DMS153 (cell line): ENCODE results near the gene VAC14.

Experiments
- DNase-seq: peaks from one replicate; lab custom pipeline; 2025; lab: John Stamatoyannopoulos, UW

VAC14 gene

DNA sequence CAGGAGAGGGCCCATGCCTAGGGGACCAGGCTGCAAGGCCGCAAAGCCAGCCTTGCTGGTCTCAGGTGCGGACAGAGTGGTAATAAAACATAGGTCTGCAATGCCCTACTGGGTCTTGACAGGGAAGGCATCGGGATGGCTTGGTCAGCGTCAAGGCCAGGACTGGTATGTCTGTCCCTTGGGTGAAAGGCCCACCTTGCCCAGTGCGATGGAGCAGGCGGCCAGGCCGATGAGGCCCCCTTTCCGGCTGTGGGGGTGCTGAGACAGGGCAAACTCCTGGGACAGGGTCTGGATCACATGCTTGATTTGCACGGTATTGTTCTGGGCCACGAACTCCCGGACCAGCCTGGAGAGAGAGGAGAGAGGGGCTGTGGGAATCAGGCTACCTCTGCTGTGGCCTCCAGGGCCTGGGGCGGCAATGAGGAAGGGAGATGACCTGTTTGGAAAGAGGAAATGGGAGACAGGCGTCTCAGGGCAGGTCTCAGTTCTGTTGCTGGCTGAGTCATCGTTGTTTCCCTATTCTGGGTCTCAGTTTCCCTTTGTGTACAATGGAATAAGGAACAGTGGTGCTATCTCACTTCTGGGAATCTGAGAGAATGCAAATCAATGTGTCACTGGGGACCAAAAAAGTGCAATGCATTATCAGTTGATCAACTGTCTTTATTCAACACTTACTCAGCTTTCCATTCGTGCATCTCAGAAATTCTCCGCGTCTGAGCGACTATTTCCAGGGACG is 14.8 kb downstream of the VAC14 start:
- DNase-seq = no peak

DNA sequence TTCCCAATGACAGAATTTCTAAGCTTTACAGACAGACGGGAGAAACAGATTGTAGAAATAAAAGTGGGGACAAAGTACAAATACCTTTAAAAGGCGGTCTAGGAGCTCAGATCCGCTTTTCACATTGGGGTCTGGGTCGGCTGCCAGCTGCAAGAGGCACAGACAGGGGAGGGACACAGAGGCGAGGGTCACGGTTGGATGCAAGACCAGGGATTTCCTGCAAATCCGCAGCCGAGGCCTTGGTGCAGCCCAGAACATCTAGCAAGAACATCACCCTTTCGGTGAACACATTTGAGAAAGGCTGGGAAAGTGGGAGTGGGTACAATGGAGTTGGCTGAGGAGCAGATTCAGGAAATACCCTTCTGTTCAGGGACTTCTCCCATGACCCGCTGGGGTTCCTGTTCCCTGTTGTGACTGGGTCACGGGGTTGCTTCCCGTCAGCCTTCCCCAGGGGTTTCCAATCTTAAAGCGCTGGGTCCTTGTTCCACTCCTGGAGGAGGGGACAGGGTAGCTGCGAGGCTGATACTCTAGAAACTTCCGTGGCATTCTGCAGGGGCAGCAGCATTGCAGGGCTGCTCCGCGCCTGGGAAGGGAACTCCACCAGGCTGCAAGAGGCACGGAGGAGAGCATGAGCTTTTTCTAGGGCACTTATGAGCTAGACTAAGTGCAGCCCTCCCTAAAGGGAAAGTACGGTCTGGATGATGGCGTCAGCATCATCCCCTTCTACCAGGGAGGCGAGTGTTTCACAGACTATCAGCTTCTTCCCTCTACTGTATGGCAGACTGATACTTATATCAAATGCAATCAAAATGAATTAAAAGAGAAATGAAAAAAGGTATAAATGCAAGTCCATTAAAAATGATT is 16.0 kb downstream of the VAC14 start:
- no peak for DNase-seq

DNA sequence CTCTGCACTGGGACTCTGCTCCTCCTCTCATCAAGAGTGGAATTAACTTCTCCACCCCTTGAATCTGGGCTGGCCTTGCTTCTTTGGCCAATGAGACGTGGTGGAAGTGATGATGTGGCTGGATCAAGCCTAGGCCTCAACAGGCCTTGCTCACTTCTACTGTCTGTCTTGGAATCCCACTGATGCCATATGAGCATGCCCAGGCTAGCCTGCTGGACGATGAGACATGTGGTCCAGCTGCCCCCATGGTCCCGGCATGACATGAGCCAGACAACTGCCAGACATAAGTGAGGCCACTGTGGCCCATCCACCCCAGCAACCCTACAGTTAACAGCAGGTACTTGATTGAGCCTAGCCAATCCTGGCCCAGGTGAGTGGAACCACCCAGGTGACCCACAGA is 18.7 kb downstream of the VAC14 start:
- DNase-seq = no peak

DNA sequence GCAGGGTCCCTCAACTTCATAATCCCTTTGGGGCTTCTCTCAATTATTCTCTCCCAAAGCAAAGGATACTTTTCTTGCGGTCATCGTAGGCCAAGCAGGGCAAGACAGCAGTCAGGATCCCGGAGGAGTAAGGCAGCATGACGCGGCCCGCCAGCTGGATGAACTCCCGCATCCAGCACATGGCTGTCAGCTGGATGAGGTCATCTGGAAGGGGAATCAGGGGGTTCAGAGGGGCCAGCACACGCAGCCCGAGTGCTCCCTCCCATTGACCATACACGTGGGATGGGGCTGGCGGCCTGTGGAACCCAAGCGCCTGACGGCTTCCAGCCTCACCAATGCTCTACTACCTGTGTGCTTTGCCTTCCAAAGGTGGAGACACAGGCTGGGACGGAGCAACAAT is 19.2 kb downstream of the VAC14 start:
- no peak for DNase-seq

DNA sequence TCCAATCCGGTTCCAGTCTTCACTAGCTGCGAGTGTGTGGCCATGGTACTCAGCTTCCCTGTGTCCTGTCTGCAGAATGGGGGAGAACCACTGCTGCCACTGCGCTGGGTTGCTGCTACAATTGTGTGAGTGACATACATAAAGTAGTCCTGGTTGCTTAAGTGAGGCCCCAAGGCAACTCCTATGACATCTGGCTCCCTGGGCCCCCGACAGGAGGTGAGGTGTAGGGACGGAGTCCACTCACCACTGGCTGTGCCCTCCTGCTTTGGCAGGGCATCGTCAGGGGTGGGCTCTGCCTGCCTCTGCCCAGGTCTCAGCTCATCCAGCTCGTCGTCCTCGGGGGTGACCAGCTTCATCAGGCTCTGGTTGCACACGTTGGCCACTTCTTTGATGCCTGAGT is 20.4 kb downstream of the VAC14 start:
- DNase-seq = no peak

DNA sequence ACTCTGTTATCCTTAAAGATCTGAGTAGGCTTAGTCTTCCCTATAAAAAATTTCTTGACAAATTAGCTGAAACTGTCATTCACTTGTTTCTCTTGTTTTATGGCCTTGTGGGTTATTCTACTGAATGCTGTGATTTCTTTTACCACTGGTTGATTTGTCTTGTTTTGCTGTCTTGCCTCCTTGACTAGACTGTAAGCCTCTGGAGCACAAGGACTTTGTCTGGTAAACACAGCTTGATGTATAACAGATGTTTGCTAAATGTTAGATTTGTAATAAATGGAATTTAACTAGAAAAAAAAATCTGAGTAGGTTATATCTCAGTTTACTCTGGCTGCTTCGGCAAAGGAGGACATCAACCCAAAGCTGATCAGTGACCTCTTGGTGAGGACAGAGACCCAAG is 21.6 kb downstream of the VAC14 start:
- DNase-seq = no peak

DNA sequence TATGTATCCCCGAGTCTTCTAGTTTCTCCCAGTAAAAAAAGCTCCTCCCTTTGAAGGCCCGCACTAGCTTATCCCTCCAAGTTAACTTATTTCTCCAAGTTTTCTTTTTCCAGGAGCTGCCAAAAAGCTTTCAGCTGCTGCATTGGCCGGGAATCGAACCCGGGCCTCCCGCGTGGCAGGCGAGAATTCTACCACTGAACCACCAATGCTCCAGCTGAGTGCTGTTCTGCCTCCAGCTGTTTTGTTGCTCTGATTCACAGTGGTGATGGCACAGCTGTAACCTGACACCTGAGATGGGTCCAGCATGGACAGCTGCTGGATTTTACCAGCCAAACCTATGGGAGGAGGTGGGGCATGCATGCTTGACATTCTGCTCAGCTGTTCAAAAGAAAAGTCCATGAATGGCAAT is 22.1 kb downstream of the VAC14 start:
- no peak for DNase-seq

DNA sequence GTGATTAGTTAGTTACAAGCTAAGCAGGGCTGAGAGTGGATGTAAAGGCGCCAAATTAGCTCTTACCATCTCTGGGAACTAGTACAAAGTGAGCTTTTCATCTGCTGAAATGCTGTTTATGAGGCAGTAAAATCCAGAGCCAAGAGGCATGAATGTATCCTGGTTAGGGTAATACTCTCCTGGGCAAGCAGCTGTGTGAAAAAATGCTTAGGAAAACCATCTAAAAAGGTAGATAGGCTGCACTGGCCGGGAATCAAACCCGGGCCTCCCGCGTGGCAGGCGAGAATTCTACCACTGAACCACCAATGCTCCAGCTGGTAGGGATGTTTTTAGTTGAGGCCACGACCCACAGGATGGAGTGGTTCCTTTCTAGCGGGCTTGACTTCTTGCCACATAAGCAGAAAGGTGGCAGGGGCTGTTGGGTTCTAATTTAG is 23.0 kb downstream of the VAC14 start:
- no peak for DNase-seq

DNA sequence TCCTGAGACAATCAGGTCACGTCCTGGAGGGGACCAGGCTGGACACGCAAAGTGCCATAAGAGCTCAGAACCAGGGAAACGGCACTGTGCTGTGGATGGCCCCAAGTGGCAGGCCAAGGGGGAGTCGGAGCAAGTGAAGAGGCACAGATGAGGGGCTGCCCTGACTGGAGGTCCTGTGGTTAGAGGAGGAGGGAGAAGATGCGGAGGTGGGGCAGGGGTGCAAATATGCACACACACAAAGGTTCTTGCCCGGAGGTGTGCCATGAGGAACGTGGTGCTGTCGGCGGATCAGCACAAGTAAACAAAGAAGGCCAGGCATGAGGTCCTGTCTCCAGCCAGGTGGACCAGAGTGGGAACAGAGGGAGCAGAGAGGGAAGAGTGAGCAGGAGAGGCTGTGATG is 23.5 kb downstream of the VAC14 start:
- DNase-seq = no peak

DNA sequence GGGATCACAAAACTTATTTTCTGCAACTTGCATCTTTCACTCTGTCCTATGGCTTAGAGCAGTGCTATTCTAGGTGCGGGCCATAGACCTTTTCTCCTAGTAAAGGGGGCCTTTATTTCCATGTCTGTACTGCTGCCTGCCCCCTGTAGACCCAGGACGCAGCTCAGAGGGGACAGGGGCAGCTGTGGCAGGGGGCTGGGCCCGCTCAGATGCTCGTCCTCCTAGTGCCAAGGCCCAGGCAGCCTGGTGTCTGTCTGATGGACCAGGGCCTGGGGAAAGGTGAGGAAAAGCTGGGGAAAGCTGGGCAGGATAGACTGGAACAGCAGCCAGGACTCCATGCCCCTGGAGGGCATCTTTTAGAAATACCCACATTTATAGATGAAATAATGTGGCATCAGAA is 25.6 kb downstream of the VAC14 start:
- DNase-seq = no peak

DNA sequence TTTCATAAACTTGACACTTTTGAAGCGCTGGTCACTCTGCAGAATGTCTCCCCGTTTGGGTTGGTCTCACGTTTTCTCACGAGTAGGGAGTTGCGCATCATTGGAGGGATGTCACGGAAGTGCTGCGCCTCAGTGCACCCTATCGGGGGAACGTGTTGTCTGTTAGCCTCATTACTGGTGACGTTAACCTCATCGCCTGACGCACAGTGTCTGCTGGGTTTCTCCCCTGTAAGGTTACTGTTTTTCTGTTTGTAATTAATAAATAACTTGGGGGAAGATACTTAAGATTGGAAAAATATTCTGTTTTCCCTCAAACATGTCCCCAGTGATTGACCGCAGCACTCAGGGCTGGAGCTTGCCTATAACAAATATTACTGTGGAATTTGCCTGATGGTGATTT is 26.7 kb downstream of the VAC14 start:
- DNase-seq = no peak

DNA sequence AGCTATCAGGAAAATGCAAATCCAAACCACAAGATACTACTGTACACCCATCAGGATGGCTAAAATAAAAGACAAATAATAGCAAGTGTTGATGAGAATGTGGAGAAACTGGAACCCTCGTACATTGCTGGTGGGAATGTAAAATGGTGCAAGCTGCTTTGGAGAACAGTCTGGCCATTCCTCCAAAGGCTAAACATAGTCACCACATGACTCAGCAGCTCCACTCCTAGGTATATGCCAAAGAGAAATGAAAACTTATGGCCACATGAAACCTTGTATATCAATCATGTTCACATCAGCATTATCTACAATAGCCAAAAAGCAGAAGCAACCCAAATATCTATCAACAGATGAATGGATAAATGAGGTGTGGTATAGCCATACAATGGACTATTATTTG is 28.5 kb downstream of the VAC14 start:
- no peak for DNase-seq

DNA sequence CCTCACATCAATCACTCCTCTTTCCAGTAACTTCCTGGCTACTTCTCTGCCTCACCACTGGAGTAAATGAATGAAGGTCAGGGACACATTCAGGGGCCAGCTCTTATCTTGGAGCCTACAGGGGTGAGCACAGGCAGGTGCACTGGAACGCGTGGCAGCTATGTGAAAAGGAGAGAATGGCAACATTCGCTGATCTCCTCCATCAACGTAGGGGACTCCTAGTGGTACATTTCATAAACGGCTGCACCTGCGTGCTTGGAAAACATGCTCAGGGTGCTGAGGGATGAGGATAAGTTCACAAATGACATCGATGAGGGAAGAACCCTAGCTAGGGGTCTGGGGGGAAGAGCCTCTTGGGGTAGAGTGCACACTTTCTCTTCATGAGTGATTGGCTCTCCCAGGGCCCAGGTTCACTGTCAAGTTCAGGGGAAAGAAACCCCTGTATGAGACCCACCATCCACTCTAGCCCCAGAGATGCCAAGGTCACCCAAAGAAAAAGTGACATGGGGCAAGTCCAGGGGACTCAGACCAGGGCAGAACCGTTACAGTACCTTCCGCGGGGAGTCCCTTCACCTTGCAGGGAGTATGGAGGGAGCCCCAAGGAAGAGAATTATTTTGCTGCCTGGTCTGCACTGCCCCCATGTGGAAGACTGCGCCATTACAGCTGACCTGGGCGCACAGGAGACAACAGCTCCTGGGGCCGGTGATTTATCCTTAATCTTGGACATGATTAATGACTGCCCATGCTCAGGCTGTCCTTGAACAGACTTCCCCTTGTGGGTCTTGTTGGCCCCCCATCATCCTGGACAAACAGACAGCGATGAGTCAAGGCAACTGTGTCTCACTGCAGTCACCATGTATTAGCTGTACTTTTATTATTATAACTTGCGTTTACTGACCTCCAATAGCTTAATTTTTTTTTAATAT is 30.1 kb downstream of the VAC14 start:
- peak; percentile 25 for DNase-seq

DNA sequence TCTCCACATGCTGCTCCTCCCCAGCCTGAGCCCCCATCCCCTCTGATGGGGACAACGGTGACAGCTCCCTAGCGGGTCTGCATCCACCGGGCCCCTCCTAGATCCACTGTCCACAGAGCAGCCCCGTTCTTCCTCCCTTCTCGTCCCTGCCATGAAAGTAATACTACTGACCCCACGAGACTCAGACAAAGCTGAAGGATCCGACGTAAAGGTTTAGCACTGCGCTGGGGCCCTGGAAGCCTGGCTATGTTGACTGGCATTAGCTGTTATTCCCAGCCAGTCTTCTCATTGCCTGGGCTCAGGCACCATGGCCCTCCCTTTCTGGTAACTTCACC is 30.7 kb downstream of the VAC14 start:
- DNase-seq = no peak

DNA sequence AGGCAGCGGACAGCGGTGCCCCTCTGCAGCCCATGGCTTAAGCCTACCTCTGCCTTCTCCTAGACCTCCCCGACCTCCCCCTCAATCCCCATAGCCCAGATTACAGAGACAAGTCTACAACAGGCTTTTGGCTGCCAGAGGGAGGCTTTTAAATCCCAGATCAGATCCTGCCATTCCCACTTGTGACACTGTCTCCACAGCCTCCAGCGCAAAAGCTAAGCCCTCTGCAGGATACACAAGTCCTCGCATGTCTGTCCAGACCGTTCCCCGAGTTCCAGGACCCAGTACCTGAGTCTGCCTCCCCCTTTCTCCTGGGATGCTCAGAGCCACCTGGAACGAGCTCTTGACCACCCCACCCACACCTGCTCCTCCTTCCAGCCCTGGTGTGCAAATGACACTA is 31.2 kb downstream of the VAC14 start:
- no peak for DNase-seq

DNA sequence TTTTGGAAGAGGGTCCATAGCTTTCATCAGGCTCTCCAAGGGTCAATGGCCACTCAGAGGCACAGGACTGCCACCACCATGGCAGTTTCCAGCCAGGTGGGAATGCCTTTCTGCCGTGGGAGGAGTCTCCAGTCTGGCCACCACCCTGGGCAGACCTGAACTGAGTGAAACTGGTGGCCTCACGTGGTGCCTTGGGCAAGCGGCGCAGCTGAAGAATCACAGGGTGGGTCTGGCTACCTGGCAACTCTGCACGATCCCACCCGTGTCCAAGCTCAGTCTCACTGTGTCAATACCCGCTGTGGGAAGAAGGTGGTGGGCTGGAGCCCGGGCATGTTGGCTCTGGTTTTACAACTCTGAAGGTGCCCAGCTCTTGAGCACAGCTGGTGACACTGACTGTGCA is 31.8 kb downstream of the VAC14 start:
- DNase-seq = no peak

DNA sequence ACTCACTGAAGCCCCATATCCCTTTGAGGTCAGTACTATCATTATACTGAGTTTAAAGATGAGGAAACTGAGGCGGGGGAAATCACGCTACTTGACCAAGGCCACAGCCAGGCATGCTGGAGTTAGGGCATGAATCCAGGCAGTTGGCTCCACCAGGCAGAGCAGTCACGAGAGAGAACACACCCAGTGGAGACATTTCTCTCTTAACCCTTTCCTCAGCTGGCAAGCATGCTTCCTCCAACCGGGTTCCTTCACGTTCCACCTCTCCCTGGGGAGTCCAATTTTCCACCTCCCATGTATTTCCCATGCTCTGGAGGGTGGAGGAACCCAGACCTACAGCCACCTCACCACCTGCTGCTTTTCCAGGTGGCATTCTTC is 32.8 kb downstream of the VAC14 start:
- DNase-seq = no peak

DNA sequence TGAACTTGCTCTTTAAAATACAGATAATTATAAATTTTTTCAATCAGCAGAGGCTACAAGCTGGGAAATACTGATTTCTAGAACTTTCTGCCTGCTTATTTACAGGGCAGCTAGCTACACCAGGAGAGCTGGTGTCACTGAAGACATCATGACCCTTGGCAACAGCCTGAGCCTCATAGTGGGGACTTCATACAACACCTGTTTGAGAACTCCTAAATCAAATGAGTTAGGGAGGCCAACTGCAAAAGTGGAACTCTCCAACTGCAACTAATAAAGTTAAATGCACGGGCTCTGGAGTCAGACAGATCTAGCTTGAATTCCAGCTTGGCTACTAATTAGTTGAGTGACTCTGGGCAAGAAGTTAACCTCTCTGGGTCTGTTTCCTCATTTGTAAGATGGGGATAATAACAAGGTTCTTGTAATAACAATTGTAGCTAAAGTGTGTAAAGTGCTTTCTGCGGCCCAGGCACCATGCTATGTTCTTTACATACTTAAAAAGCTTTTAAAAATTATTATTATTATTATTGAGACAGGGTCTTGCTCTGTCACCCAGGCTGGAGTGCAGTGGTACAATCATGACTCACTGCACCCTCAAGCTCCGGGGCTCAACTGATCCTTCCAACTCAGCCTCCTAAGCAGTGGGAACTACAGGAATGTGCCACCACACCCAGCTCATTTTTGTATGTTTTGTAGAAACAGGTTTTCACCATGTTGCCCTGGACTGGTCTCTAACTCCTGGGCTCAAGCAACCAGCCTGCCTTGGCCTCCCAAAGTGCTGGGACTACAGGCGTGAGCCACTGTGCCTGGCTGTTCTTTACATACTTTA is 33.4 kb downstream of the VAC14 start:
- no peak for DNase-seq

DNA sequence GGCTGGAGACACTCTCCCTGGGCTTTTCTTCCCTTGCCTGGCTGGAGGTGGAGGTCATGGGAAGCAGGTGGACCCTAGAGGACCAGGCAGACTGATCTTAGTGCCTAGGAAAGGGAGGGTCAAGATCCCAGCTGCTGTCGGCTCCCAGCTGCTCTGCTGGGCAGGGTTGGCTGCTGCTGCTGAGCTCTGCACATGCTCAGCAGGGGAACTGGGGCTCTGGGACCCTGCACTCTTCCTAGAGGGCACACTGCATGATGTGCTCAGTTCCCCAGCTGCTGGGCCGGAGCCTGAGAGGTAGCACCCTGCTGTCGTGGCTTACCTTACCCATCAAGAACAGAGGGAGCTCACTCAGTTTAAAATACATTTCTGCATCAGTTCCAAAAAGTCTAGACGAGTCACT is 34.3 kb downstream of the VAC14 start:
- DNase-seq = no peak

DNA sequence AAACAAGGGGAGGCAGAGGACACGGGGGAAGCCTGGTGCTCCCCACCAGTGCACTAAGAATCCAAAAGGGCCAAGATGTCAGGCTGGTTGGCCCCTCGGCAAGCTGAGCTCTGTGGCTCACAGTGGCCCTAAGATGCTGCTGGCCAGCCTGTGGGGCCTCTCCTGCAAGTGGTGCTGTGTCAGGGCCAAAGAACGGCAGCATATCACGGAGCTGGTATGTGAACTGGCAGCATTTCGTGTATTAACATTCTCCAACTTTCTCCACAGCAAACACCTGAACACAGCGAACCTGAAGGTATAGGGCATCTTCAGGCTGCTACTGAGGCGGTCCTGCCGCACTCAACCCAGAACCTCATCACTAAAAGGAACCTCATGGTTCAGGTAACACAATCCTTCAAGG is 34.8 kb downstream of the VAC14 start:
- no peak for DNase-seq

DNA sequence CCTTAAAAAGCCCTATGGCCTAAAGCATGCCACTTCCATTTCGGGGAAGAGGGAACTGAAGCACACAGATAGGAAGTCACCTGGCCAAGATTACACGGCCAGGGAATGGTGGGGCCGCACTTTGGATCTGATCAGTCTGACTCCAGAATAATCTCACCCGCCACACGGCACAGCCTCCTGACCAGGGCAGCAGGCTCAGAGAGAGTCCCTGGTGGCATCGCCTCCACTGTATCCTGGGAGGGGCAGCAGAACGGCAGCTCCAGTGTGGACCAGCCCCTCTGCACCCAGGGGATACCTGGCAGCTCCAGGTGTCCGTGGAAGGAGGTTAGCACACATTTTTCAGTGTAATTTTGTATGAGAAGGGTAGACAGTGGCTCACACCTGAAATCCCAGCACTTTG is 35.5 kb downstream of the VAC14 start:
- no peak for DNase-seq

DNA sequence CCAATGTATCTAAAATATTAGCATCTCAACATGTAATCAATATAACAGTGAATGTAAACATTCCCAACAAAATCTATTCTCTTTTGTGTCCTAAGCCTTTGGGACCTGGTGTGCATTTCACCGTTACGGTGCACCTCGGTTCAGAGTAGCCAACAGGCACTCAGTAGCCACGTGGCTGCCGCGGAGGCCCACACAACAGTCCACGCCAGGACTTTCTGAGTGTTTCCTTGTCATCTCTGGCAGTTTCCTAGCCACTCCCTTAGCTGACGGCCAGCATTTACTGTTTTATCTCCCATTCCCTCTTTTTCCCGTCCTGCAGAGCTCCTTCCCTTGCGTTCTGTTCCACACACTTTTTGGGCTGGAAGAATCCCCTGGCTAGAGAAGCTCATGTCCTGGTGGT is 36.3 kb downstream of the VAC14 start:
- no peak for DNase-seq
